ENCODE results near the gene WSCD2.

The WSCD2 gene

GRCh38 chr12:108144080-108144479 lies 15.0 kb downstream of the WSCD2 start:
- Histone ChIP-seq H3K4me1 (ENCODE audit: control insufficient read depth, insufficient read depth, low read length, poor library complexity, severe bottlenecking) (no peaks in the 10 kb centered on the region), H3K4me3 (ENCODE audit: extremely low read depth, insufficient read depth, low read length, poor library complexity, severe bottlenecking) (no peak overlapping the region), H3K9me3 (ENCODE audit: control insufficient read depth, low read length) (no peaks in the 10 kb centered on the region), H3K36me3 (ENCODE audit: control insufficient read depth, insufficient read depth, low read length) (no peaks in the 10 kb centered on the region), H3K27ac (ENCODE audit: low read depth, low read length, severe bottlenecking) (no peak overlapping the region)
- WGBS, 2 experiments (ENCODE audit: insufficient coverage in 2 of 2), result 74 to 75% methylated on average over 7 of the region's 8 CpGs

GRCh38 chr12:108145011-108145410 lies 15.9 kb downstream of the WSCD2 start:
- H3K4me3 ChIP-seq (ENCODE audit: extremely low read depth, insufficient read depth, low read length, poor library complexity, severe bottlenecking), result no peak overlapping the region
- H3K9me3 ChIP-seq (ENCODE audit: control insufficient read depth, low read length), result no peaks in the 10 kb centered on the region
- H3K4me1 ChIP-seq (ENCODE audit: control insufficient read depth, insufficient read depth, low read length, poor library complexity, severe bottlenecking), result no peaks in the 10 kb centered on the region
- 100% methylated on average over 1 of the region's 2 CpGs for WGBS, 2 experiments (ENCODE audit: insufficient coverage in 2 of 2)
- no peaks in the 10 kb centered on the region for H3K36me3 ChIP-seq (ENCODE audit: control insufficient read depth, insufficient read depth, low read length)
- no peak overlapping the region for H3K27ac ChIP-seq (ENCODE audit: low read depth, low read length, severe bottlenecking)

GRCh38 chr12:108146035-108146893 lies 17.2 kb downstream of the WSCD2 start:
- Histone ChIP-seq H3K4me3 (ENCODE audit: extremely low read depth, insufficient read depth, low read length, poor library complexity, severe bottlenecking) (no peak overlapping the region), H3K4me1 (ENCODE audit: control insufficient read depth, insufficient read depth, low read length, poor library complexity, severe bottlenecking) (no peaks in the 10 kb centered on the region), H3K36me3 (ENCODE audit: control insufficient read depth, insufficient read depth, low read length) (no peaks in the 10 kb centered on the region), H3K9me3 (ENCODE audit: control insufficient read depth, low read length) (no peaks in the 10 kb centered on the region), H3K27ac (ENCODE audit: low read depth, low read length, severe bottlenecking) (no peak overlapping the region)
- WGBS, 2 experiments (ENCODE audit: insufficient coverage in 2 of 2), result 81 to 83% methylated on average over 3 to 4 of the region's 6 CpGs

GRCh38 chr12:108147279-108147678 lies 18.2 kb downstream of the WSCD2 start:
- no peaks in the 10 kb centered on the region for H3K36me3 ChIP-seq (ENCODE audit: control insufficient read depth, insufficient read depth, low read length)
- WGBS, 2 experiments (ENCODE audit: insufficient coverage in 2 of 2), result 95 to 97% methylated on average over 3 of the region's 5 CpGs
- no peak overlapping the region for H3K4me3 ChIP-seq (ENCODE audit: extremely low read depth, insufficient read depth, low read length, poor library complexity, severe bottlenecking)
- no peaks in the 10 kb centered on the region for H3K4me1 ChIP-seq (ENCODE audit: control insufficient read depth, insufficient read depth, low read length, poor library complexity, severe bottlenecking)
- H3K9me3 ChIP-seq (ENCODE audit: control insufficient read depth, low read length), result no peaks in the 10 kb centered on the region
- no peak overlapping the region for H3K27ac ChIP-seq (ENCODE audit: low read depth, low read length, severe bottlenecking)

- H3K27ac ChIP-seq (ENCODE audit: low read depth, low read length, severe bottlenecking), result no peak overlapping the region
- H3K9me3 ChIP-seq (ENCODE audit: control insufficient read depth, low read length), result no peaks in the 10 kb centered on the region
- WGBS, 2 experiments (ENCODE audit: insufficient coverage in 2 of 2), result 88 to 95% methylated on average over 1 to 3 of the region's 3 CpGs
- no peaks in the 10 kb centered on the region for H3K36me3 ChIP-seq (ENCODE audit: control insufficient read depth, insufficient read depth, low read length)
- no peak overlapping the region for H3K4me3 ChIP-seq (ENCODE audit: extremely low read depth, insufficient read depth, low read length, poor library complexity, severe bottlenecking)
- no peaks in the 10 kb centered on the region for H3K4me1 ChIP-seq (ENCODE audit: control insufficient read depth, insufficient read depth, low read length, poor library complexity, severe bottlenecking)
Observed at GRCh38 chr12:108148521-108149074, 19.5 kb downstream of the WSCD2 start.

DNA sequence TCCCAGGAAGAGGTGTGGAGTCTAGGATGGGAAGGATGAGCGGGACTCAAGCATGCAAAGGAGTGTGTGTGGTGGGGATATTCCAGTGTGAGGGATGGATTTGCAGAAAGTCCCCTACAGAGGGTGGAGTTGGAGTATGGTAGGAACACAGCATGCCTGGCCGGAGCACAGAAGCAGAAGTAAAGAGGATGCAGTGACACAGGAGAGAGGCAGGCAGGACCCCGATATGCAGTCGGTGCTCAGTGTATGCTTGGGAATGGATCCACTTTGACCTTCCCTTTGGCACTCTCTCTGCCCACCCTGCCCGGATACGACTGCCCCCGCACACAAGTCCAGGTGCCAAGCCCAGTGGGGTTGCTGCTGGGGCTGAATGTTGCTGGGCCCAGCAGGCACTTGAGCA lies 21.3 kb downstream of the WSCD2 start:
- 91 to 97% methylated on average over 7 of the region's 7 CpGs for WGBS, 2 experiments (ENCODE audit: insufficient coverage in 2 of 2)
- no peaks in the 10 kb centered on the region for H3K9me3 ChIP-seq (ENCODE audit: control insufficient read depth, low read length)
- H3K36me3 ChIP-seq (ENCODE audit: control insufficient read depth, insufficient read depth, low read length), result no peaks in the 10 kb centered on the region
- H3K4me3 ChIP-seq (ENCODE audit: extremely low read depth, insufficient read depth, low read length, poor library complexity, severe bottlenecking), result no peak overlapping the region
- no peak overlapping the region for H3K27ac ChIP-seq (ENCODE audit: low read depth, low read length, severe bottlenecking)
- H3K4me1 ChIP-seq (ENCODE audit: control insufficient read depth, insufficient read depth, low read length, poor library complexity, severe bottlenecking), result no peaks in the 10 kb centered on the region

DNA sequence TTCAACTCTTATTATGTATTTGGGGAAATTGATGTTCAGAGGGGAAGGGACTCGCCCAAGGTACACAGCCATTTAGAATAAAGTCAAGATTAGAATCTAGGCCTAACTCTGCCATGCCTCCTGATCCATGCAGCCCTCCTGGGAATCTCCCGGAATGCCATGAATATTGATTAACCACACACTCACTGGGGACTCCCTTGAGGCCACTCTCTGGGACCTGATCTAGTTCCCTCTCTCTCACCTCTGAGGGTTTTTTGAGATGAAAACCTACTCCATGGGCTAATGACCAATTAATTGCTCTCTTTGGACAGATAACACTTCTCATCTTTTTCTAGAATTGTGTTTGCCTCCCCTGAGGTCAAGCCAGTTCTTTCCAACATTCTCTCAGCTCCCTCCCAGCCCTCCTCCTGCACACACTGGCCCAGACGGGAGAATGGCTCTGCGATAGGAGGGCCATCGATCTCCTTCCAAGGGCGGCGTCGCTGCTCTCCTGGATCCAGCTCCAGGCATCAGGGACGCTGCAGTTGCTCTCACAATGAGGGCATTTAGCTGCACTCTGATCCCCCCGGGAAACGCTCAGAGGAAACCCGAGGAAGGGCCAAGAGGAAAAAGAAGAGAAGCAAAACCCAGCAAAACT lies 22.6 kb downstream of the WSCD2 start:
- H3K9me3 ChIP-seq (ENCODE audit: control insufficient read depth, low read length), result no peaks in the 10 kb centered on the region
- H3K4me3 ChIP-seq (ENCODE audit: extremely low read depth, insufficient read depth, low read length, poor library complexity, severe bottlenecking), result no peak overlapping the region
- H3K4me1 ChIP-seq (ENCODE audit: control insufficient read depth, insufficient read depth, low read length, poor library complexity, severe bottlenecking), result no peaks in the 10 kb centered on the region
- H3K36me3 ChIP-seq (ENCODE audit: control insufficient read depth, insufficient read depth, low read length), result no peaks in the 10 kb centered on the region
- no peak overlapping the region for H3K27ac ChIP-seq (ENCODE audit: low read depth, low read length, severe bottlenecking)
- WGBS, 2 experiments (ENCODE audit: insufficient coverage in 2 of 2), result 68 to 70% methylated on average over 8 to 11 of the region's 12 CpGs

DNA sequence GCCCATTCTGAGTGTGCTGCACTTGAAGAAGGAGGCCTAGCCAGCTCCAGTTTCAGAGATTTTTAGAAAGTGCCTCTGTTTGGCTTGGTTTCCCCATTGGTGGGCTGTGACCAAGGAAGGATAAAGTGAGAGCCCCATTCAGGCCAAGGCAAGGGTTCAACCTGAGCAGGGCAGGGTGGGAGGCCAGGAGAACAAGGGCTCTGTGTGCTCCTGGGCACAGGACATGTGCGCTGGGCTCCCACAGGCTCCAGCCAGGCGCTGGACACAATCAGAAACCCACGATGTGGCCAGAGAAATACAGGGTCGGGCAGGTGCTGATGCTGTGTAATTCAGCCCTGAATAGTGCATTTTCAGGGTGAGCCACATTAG lies 23.1 kb downstream of the WSCD2 start:
- H3K4me3 ChIP-seq (ENCODE audit: extremely low read depth, insufficient read depth, low read length, poor library complexity, severe bottlenecking), result no peak overlapping the region
- H3K36me3 ChIP-seq (ENCODE audit: control insufficient read depth, insufficient read depth, low read length), result no peaks in the 10 kb centered on the region
- H3K4me1 ChIP-seq (ENCODE audit: control insufficient read depth, insufficient read depth, low read length, poor library complexity, severe bottlenecking), result no peaks in the 10 kb centered on the region
- no peaks in the 10 kb centered on the region for H3K9me3 ChIP-seq (ENCODE audit: control insufficient read depth, low read length)
- WGBS, 2 experiments (ENCODE audit: insufficient coverage in 2 of 2), result 89 to 96% methylated on average over 4 of the region's 4 CpGs
- no peak overlapping the region for H3K27ac ChIP-seq (ENCODE audit: low read depth, low read length, severe bottlenecking)

GRCh38 chr12:108156717-108157116 lies 27.6 kb downstream of the WSCD2 start:
- Histone ChIP-seq H3K27ac (ENCODE audit: low read depth, low read length, severe bottlenecking) (no peak overlapping the region), H3K4me3 (ENCODE audit: extremely low read depth, insufficient read depth, low read length, poor library complexity, severe bottlenecking) (no peak overlapping the region), H3K36me3 (ENCODE audit: control insufficient read depth, insufficient read depth, low read length) (no peaks in the 10 kb centered on the region), H3K9me3 (ENCODE audit: control insufficient read depth, low read length) (no peaks in the 10 kb centered on the region), H3K4me1 (ENCODE audit: control insufficient read depth, insufficient read depth, low read length, poor library complexity, severe bottlenecking) (no peaks in the 10 kb centered on the region)
- WGBS, 2 experiments (ENCODE audit: insufficient coverage in 2 of 2), result 81 to 94% methylated on average over 4 to 5 of the region's 5 CpGs

DNA sequence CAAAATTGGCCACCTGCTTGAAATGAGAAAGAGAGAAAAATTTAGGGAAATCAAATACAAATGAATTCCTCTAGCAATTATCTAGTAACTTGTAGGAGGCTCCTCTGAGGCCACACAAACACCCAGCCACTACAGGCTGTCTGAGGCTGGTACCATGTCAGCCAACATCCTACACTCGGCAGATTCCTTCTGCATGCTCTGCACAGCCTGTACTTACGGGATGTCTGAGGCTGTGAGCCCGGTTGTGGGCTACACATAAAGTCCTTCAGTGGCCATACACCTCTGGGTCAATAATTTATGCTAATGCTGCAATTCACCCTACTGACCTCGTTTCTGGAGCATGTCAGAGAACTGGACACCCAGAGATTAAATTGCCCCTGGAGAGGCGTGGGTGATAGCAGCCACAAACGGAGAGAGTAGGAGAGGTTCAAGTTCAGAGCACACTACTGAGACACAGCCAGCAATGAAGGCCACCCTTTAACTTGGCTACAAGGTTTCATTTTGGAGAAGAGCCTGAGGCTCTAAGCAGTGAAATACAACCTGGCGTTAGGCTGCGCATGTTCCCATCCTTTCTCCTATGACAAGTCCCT lies 28.9 kb downstream of the WSCD2 start:
- Histone ChIP-seq H3K4me1 (ENCODE audit: control insufficient read depth, insufficient read depth, low read length, poor library complexity, severe bottlenecking) (no peaks in the 10 kb centered on the region), H3K27ac (ENCODE audit: low read depth, low read length, severe bottlenecking) (no peak overlapping the region), H3K36me3 (ENCODE audit: control insufficient read depth, insufficient read depth, low read length) (no peaks in the 10 kb centered on the region), H3K9me3 (ENCODE audit: control insufficient read depth, low read length) (no peaks in the 10 kb centered on the region), H3K4me3 (ENCODE audit: extremely low read depth, insufficient read depth, low read length, poor library complexity, severe bottlenecking) (no peak overlapping the region)
- WGBS, 2 experiments (ENCODE audit: insufficient coverage in 2 of 2), result 89 to 91% methylated on average over 7 to 8 of the region's 8 CpGs
